ENCODE results near the gene SP2.
A peak's percentile ranks its signal among the peaks of the same experiment; 100 is the strongest.

SP2 gene

GRCh38 chr17:47889734-47890529 is 6.1 kb upstream of the SP2 start:
- DNase-seq (ENCODE audit: low read depth) = peak; percentile 91

GRCh38 chr17:47891545-47892088 is 4.4 kb upstream of the SP2 start:
- no peak for DNase-seq (ENCODE audit: low read depth)

- DNase-seq (ENCODE audit: low read depth) = no peak
Observed at GRCh38 chr17:47894498-47895346, 1.3 kb upstream of the SP2 start.

- peak; percentile 47 for DNase-seq (ENCODE audit: low read depth)
Observed at GRCh38 chr17:47895347-47895855, 635 bp upstream of the SP2 start.

- DNase-seq (ENCODE audit: low read depth) = peak; percentile 27
Observed at GRCh38 chr17:47896672-47897490, 845 bp downstream of the SP2 start.

- no peak for DNase-seq (ENCODE audit: low read depth)
Observed at GRCh38 chr17:47897561-47897960, 1.5 kb downstream of the SP2 start.

GRCh38 chr17:47898241-47898640 is 2.2 kb downstream of the SP2 start:
- no peak for DNase-seq (ENCODE audit: low read depth)

GRCh38 chr17:47899643-47900042 is 3.6 kb downstream of the SP2 start:
- DNase-seq (ENCODE audit: low read depth) = no peak

GRCh38 chr17:47901423-47901822 is 5.4 kb downstream of the SP2 start:
- no peak for DNase-seq (ENCODE audit: low read depth)

- DNase-seq (ENCODE audit: low read depth) = no peak
Observed at GRCh38 chr17:47902039-47902744, 6.2 kb downstream of the SP2 start.

- DNase-seq (ENCODE audit: low read depth) = no peak
Observed at GRCh38 chr17:47905221-47905733, 9.2 kb downstream of the SP2 start.

GRCh38 chr17:47906443-47906842 is 10.4 kb downstream of the SP2 start:
- no peak for DNase-seq (ENCODE audit: low read depth)

- DNase-seq (ENCODE audit: low read depth) = no peak
Observed at GRCh38 chr17:47907932-47908562, 12.0 kb downstream of the SP2 start.

GRCh38 chr17:47913050-47913449 is 17.0 kb downstream of the SP2 start:
- no peak for DNase-seq (ENCODE audit: low read depth)

- no peak for DNase-seq (ENCODE audit: low read depth)
Observed at GRCh38 chr17:47914306-47914948, 18.4 kb downstream of the SP2 start.

GRCh38 chr17:47915776-47916398 is 19.9 kb downstream of the SP2 start:
- no peak for DNase-seq (ENCODE audit: low read depth)

- no peak for DNase-seq (ENCODE audit: low read depth)
Observed at GRCh38 chr17:47916489-47917208, 20.6 kb downstream of the SP2 start.

- DNase-seq (ENCODE audit: low read depth) = no peak
Observed at GRCh38 chr17:47917581-47917980, 21.5 kb downstream of the SP2 start.

- no peak for DNase-seq (ENCODE audit: low read depth)
Observed at GRCh38 chr17:47918006-47918405, 22.0 kb downstream of the SP2 start.

All from ELR (cell line).